Activated T-cell treated with anti-CD3 and anti-CD28 coated beads, Interleukin-2, amount 50 U/mL, for 1 hour (primary cell): ENCODE measurements around the gene SEM1.
"Not testable (repeated sequence)": the region's sequence is repeated elsewhere in the genome, so short reads cannot be mapped to it uniquely, and the experiment has no call there.

Experiments
- DNase-seq: peaks from one replicate; pipeline ENCODE4 v3.0.0-alpha.2; 2020

SEM1 gene

DNA sequence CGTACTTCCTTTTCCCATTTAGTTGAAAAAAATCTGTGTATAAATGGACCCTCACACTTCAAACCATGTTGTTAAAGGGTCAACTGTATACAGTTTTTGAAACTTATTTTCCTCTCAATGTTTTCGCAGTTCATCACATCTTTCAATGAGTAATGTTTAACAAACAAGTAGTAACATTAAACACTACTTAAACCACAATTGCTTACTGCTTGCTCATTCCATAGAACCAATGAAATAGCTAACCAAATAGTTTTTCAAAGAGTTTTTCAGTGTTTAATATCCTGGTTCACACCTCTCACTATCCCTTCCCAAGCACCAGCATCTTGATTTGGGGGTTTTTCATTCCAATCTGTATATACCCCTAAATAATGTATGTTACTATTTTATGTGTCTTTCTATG lies 9.1 kb downstream of the SEM1 start:
- no peak for DNase-seq

- DNase-seq, result no peak
Observed at GRCh38 chr7:96699219-96699871, 10.3 kb downstream of the SEM1 start.

GRCh38 chr7:96698449-96698848 lies 11.2 kb downstream of the SEM1 start:
- DNase-seq, result not testable (repeated sequence)

DNA sequence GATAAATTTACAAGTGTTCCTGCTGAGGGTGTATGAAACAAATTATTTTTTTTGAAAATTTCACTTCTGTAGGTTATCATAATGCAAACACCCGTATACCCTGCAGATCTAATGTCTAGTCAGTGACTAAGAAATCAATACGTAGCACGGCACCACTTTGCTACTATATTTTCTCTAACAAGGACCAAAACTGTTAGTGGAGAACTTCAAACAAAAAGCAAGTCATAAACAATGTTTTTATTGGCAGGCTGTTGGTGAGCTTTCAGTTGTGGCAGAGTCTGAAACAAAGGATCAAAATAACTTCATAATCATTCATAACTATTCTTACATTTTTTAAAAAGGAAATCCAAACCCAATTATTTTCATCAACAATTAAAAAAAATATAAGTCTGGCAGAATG lies 11.8 kb downstream of the SEM1 start:
- no peak for DNase-seq

GRCh38 chr7:96695581-96695980 lies 14.1 kb downstream of the SEM1 start:
- no peak for DNase-seq

GRCh38 chr7:96694082-96694481 lies 15.6 kb downstream of the SEM1 start:
- DNase-seq, result no peak

GRCh38 chr7:96691702-96692101 lies 17.9 kb downstream of the SEM1 start:
- DNase-seq, result no peak

DNA sequence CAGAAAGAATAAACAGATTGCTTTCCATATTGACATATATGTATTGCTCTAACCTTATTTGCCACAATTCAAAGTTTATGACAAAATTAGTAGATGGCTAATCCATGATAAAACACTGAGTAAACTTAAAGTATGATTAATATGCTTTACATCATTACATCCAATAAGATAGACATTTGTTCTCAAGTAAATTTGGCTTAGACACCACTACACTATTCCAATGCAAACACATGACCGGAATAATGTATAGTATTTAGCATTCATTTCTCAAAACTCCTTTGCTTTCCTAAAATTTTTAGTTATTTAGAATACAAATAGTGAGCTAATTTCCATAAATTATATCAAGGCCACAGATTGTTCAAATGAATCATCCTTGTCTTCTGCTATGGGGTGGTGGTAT lies 20.2 kb downstream of the SEM1 start:
- DNase-seq, result no peak

GRCh38 chr7:96686305-96686704 lies 23.3 kb downstream of the SEM1 start:
- no peak for DNase-seq

- DNase-seq, result no peak
Observed at GRCh38 chr7:96685755-96686154, 23.9 kb downstream of the SEM1 start.

DNA sequence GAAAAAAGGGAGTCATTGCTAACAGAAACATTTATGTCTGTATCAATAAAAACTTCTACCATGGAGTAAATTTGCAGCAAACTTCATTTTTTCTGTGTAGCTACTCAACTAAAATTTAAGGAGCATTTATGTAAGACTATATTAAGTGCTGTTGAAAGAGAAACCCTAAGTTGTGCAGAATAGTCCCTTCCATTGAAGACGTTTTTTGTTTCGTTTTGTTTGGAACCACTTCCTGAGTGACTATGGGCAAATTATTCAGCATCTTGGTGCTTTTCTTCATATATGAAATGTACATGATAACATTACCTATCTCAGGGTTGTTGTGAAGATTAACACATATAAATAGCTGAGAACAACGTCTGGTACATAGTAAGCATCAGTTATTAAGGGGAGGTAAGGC lies 24.3 kb downstream of the SEM1 start:
- no peak for DNase-seq

GRCh38 chr7:96679886-96680285 lies 29.8 kb downstream of the SEM1 start:
- DNase-seq, result no peak

DNA sequence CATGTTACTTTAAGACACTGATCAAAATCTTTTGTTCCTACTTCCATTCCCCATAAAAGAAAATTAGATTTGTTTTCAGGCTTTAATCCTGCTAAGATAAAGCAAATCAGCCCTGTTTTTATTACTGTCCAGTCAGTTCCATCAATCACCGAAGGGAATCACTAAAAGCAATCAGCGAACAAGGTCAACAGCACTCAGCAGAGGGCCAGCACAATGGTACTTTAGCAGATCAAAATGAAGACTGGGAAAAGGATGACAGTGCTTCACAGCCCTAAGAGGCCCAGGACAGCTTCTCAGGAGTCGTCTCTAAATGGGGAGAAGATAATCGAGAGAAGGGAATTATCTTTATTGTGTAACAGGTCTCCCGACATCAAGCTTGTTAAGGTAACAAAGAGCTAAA lies 32.7 kb downstream of the SEM1 start:
- no peak for DNase-seq

GRCh38 chr7:96675548-96675947 lies 34.1 kb downstream of the SEM1 start:
- no peak for DNase-seq

GRCh38 chr7:96674565-96674964 lies 35.1 kb downstream of the SEM1 start:
- DNase-seq, result no peak

DNA sequence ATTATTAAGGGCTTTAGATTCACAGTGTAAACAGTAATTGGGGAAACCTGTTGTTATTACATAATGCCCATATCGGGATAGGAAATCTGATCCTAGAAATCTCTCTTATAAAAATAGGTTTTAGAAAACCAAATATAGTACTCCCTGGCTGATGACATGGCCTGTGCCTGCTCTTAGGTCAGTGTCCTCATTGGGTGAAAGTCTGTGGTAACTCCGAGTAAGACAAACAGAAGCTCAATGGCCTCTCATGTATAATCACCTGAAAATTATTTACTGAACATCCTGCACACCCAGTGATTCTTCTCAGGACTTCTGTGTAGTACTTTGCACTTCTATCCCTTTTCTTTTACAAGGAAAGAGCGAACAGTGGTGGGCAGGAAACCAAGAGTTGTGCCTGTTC lies 37.8 kb downstream of the SEM1 start:
- no peak for DNase-seq

GRCh38 chr7:96670338-96671289 lies 39.0 kb downstream of the SEM1 start:
- DNase-seq, result no peak

DNA sequence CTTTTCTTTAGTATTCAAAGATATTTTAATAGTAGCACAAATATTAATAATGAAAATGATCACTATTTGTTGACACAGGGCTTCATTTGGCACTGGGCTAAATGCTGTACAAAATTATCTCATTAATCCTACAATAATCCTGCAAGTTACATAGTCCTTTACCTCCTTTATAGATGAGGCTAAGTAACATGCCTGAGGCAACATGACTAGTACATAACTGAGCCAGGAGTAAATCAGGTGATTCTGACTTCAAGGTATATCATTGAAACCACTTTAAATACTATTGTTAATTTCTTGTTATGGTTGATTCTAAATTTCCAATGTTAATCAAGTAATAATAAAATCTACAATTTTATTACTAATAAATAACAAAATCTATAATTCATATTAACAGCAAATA lies 39.8 kb downstream of the SEM1 start:
- DNase-seq, result no peak

DNA sequence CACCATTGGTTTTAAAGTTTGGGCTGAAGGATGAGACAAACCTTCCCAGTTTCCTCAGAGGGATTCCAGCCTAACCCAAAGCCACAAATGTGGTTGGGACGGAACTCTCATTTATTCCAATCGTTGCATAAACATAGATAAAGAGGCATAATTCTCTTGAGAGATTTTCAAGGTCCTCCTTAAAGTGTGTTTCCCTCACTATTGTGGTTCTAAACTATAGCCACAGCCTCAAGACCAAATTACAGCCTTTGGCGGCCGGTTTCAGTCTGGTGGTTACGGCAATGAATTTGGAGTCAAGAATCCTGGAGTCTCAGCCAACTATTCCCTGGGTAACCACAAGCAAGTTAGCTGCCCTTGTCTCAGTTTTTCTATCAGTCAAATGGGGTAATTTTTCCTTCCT lies 42.6 kb downstream of the SEM1 start:
- no peak for DNase-seq

DNA sequence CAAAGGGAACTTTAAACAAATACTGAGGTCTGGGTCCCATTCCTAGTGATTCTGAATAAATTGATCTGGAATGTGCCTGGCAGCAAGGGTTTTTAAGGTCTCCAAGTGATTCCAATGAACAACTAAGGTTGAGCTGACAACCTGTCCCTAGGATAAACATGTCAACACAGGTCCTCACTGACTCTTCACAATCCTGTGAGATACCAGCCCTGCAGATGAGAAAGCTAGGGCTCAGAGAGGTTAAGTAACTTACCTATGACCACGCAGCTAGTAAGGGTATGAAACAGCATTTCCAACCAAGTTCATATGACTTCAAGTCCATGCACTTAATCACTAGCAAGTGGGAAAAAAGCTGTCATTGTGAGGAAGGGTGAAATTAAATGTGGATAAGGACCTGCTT lies 44.0 kb downstream of the SEM1 start:
- no peak for DNase-seq

DNA sequence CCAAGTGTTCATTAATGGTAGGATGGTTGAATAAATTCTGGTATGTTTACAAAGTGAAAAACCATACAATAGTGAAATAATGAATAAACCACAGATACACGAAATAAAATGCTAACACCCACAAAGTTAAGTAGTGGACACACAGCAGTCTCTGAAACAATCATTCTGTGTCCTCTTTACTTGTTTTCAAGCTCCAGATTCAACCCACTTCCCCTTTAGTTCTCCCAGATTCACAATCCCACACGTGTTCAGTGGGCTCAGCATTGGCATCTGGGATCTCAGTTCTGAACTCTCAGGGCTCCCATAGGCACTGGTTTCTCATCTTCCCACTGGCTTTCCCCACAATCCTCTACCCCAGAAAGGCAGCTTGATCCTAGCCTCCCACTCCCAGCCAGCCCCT lies 44.9 kb downstream of the SEM1 start:
- DNase-seq, result no peak

DNA sequence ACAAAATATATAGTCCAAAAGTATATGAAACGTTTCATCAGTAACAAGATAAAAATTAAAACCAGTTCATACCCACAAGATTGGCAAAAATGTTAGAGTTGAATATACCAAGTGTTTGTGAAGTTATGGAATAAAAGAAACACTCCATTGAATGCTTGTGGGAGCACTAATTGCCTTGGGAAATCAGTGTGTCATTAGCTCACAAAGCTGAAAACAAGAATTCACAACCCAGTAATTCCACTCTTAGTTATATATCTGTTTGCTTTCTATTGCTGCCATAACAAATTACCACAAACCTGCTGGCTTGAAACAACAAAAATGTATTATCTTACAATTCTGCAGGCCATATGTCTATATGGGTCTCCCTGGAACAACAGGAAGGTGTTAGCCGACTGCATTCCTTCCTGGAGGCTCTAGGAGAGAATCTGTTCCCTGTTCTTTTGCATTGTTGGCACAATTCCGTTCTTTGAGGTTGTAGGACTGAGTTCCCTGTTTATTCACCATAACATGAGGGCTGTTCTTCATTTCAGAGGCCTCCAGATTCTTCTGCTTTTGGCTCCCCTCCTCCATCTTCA lies 45.7 kb downstream of the SEM1 start:
- no peak for DNase-seq

DNA sequence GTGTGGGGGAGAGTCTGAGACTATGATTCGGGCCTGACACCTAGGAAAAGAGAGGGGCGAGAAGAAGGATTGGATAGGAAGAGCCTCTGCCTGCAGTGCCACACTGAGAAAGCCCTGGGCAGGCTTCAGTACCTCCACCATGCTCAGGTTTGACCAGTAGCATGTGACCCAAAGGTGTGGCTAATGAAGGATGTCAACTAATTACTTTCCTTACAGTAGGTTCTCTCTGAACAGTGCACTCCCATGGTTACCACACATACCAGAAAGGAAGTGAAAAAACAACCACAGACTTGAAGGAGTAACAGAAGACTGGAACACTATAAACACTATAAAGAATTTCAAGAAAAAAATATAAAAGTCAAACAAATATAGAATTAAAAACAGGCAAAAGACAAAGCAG lies 46.2 kb downstream of the SEM1 start:
- no peak for DNase-seq

GRCh38 chr7:96662151-96662550 lies 47.5 kb downstream of the SEM1 start:
- DNase-seq, result not testable (repeated sequence)
